CD4-positive, alpha-beta T cell (primary cell): Measurements from ENCODE around the gene IL17F. TPM values are rescaled to one million over a fixed set of nuclear protein-coding genes. Genes with fewer than 3 reads are reported as not detected.
A peak's percentile ranks its signal among the peaks of the same experiment; 100 is the strongest.

Experiments used
- ATAC-seq: fragments of 200-7000 bp; cut with Tn5 transposase; one replicate; pipeline ENCODE4 v1.10.0; 2022; ENCODE audit warnings: mild to moderate bottlenecking; ENCODE audit not compliant: poor library complexity
- CTCF ChIA-PET: fragments of 350-600 bp; sonication (Branson Sonifier 250); formaldehyde crosslinking; loops from one replicate; lab custom pipeline; 2021; ENCODE audit warnings: antibody characterized with exemption, inconsistent platforms; lab: Charles Lee
- POLR2A ChIA-PET: fragments of 350-600 bp; sonication (Branson Sonifier 250); formaldehyde crosslinking; loops from one replicate; lab custom pipeline; 2021; ENCODE audit warnings: antibody characterized with exemption, inconsistent platforms; lab: Charles Lee
- DNase-seq, 14 experiments: peaks; one replicate each; pipeline ENCODE4 v3.0.0-alpha.2; 2013 to 2020; ENCODE audit warnings: mixed read lengths in 2 of 14
- H3K27ac ChIP-seq, 2 donors: one replicate each; pipeline versions ENCODE4 v1.5.1 to v1.7.0; 2013; ENCODE audit warnings: low read length in 2 of 2, low read depth in 1 of 2, mild to moderate bottlenecking in 1 of 2
- H3K27me3 ChIP-seq, 2 experiments: 1 replicate in 1 of 2; 2 replicates in 1 of 2; pipeline versions ENCODE4 v1.6.1 to v1.7.0; 2013; ENCODE audit warnings: low read length in 2 of 2, control low read depth in 1 of 2, mild to moderate bottlenecking in 1 of 2, moderate library complexity in 1 of 2; ENCODE audit not compliant: insufficient read depth in 2 of 2, control insufficient read depth in 1 of 2
- H3K36me3 ChIP-seq: one replicate; pipeline ENCODE4 v1.6.1; 2013; ENCODE audit warnings: low read length, control low read depth; ENCODE audit not compliant: insufficient read depth
- H3K4me1 ChIP-seq: one replicate; pipeline ENCODE4 v1.6.1; 2013; ENCODE audit warnings: low read length, control low read depth; ENCODE audit not compliant: insufficient read depth
- H3K4me3 ChIP-seq: one replicate; pipeline ENCODE4 v1.5.1; 2013; ENCODE audit warnings: mild to moderate bottlenecking, low read length, moderate library complexity
- H3K9me3 ChIP-seq, 2 experiments: 1 replicate in 1 of 2; 2 replicates in 1 of 2; pipeline versions ENCODE4 v1.6.1 to v1.7.0; 2013; ENCODE audit warnings: low read length in 2 of 2, mild to moderate bottlenecking in 2 of 2, control low read depth in 1 of 2, moderate library complexity in 1 of 2; ENCODE audit not compliant: control insufficient read depth in 1 of 2, insufficient read depth in 1 of 2
- H3K27ac Mint-ChIP-seq: one replicate; pipeline ENCODE4 v1.8.0; 2020; ENCODE audit warnings: mixed read lengths
- H3K27me3 Mint-ChIP-seq: one replicate; pipeline ENCODE4 v1.8.0; 2021; ENCODE audit warnings: mixed read lengths
- H3K36me3 Mint-ChIP-seq: one replicate; pipeline ENCODE4 v1.8.0; 2021; ENCODE audit warnings: low read depth, mixed read lengths
- H3K4me1 Mint-ChIP-seq: one replicate; pipeline ENCODE4 v1.8.0; 2021; ENCODE audit warnings: low read depth, mixed read lengths
- H3K4me3 Mint-ChIP-seq: one replicate; pipeline ENCODE4 v1.8.0; 2020; ENCODE audit warnings: mild to moderate bottlenecking, mixed read lengths
- H3K9me3 Mint-ChIP-seq: one replicate; pipeline ENCODE4 v1.8.0; 2020; ENCODE audit warnings: mixed read lengths
- intact Hi-C, 2 experiments: fragments of 100-400 bp; cut with DNase I in 1 of 2; cut with micrococcal nuclease in 1 of 2; formaldehyde crosslinking; loops; one replicate each; pipeline versions ENCODE4 v1.15.1 to v1.9.0; 2023 to 2025; cut with DNase I, micrococcal nuclease
- total RNA-seq, 174 experiments: library from RNA in 2 of 174; stranded (reverse) in 2 of 174; gene quantifications; one replicate each; pipeline ENCODE4 v1.2.3 and lab custom pipeline; 2021 to 2026
- TF ChIP-seq, protein P1 (sequence below): fragments of 200-600 bp; IDR thresholded peaks from one replicate; pipeline ENCODE4 v1.8.0; 2022; ENCODE audit warnings: antibody characterized with exemption, mild to moderate bottlenecking

IL17F gene
- total RNA-seq, 2 experiments from 2014 or later, result not detected

GRCh38 chr6:52284460-52285176 is 40.3 kb upstream of the IL17F start, which contains the start of gene MCM3:
Gene MCM3, minus strand, starts transcription at chr6:52284742. Its CDS starts 68 bp downstream, at chr6:52284674.
- H3K36me3 ChIP-seq, result peaks cover 30% of the 10 kb centered on the region
- Mint-ChIP-seq H3K27ac (peak within 1 kb of the TSS; percentile 34), H3K4me1 (peaks cover 49% of the 10 kb centered on the region), H3K9me3 (no peaks in the 10 kb centered on the region), H3K27me3 (no peaks in the 10 kb centered on the region), H3K4me3 (peak within 1 kb of the TSS; percentile 60), H3K36me3 (peaks cover 37% of the 10 kb centered on the region)
- peak within 1 kb of the TSS; percentile 57 for H3K4me3 ChIP-seq
- ChIA-PET POLR2A (interaction anchor here (0.7 to 4.8 kb wide), 33 partner anchors 9 to 709 kb away, joined by 3 to 110 read pairs (median 6); partner anchors contain the start of genes EFHC1, PAQR8 and TRAM2), CTCF (interaction anchor here (0.8 to 5.9 kb wide), 19 partner anchors 10 to 367 kb away, joined by 3 to 45 read pairs (median 5); partner anchors contain the start of genes PAQR8 and TRAM2)
- H3K27me3 ChIP-seq, result no peaks in the 10 kb centered on the region
- peak within 1 kb of the TSS; percentile 51 to 59 for H3K27ac ChIP-seq
- ATAC-seq, result peak; percentile 92
- H3K9me3 ChIP-seq, result no peaks in the 10 kb centered on the region
- intact Hi-C loops, result loop anchor here (1.0 to 10.0 kb wide), 9 partner anchors 20 to 1260 kb away; partner anchors contain the start of genes EFHC1 (in 1 of the 2), FBXO9 (in 1 of the 2), GCLC (in 1 of the 2) and GSTA4 (in 1 of the 2)
- H3K4me1 ChIP-seq, result peaks cover 29% of the 10 kb centered on the region
- TF ChIP-seq, protein P1, sequence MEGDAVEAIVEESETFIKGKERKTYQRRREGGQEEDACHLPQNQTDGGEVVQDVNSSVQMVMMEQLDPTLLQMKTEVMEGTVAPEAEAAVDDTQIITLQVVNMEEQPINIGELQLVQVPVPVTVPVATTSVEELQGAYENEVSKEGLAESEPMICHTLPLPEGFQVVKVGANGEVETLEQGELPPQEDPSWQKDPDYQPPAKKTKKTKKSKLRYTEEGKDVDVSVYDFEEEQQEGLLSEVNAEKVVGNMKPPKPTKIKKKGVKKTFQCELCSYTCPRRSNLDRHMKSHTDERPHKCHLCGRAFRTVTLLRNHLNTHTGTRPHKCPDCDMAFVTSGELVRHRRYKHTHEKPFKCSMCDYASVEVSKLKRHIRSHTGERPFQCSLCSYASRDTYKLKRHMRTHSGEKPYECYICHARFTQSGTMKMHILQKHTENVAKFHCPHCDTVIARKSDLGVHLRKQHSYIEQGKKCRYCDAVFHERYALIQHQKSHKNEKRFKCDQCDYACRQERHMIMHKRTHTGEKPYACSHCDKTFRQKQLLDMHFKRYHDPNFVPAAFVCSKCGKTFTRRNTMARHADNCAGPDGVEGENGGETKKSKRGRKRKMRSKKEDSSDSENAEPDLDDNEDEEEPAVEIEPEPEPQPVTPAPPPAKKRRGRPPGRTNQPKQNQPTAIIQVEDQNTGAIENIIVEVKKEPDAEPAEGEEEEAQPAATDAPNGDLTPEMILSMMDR, result no peak
- DNase-seq, result peak; percentile 86 to 99 (median 92)

- Histone ChIP-seq H3K36me3 (peaks cover 35% of the 10 kb centered on the region), H3K27me3 (no peaks in the 10 kb centered on the region), H3K4me3 (peak overlapping the region; percentile 57), H3K4me1 (peaks cover 29% of the 10 kb centered on the region), H3K9me3 (no peaks in the 10 kb centered on the region), H3K27ac (peak overlapping the region in 1 of 2 donors; percentile 59)
- no peaks in the 10 kb centered on the region for H3K9me3 Mint-ChIP-seq
- ChIA-PET POLR2A (interaction anchor here (1.0 to 4.8 kb wide), 15 partner anchors 9 to 368 kb away, joined by 3 to 110 read pairs (median 8); partner anchors contain the start of genes EFHC1, PAQR8 and TRAM2), CTCF (interaction anchor here (0.7 to 5.9 kb wide), 12 partner anchors 24 to 145 kb away, joined by 3 to 45 read pairs (median 5); partner anchors contain the start of gene PAQR8)
- no peak overlapping the region for H3K4me3 Mint-ChIP-seq
- H3K27me3 Mint-ChIP-seq, result no peaks in the 10 kb centered on the region
- peaks cover 42% of the 10 kb centered on the region for H3K36me3 Mint-ChIP-seq
- DNase-seq, result peak in 1 of 14 experiments; percentile 16
- TF ChIP-seq, protein P1, result no peak
- intact Hi-C loops, result loop anchor here (1.0 to 10.0 kb wide), 7 partner anchors 21 to 1261 kb away; partner anchors contain the start of genes EFHC1 (in 1 of the 2), FBXO9 (in 1 of the 2), GCLC (in 1 of the 2) and GSTA4 (in 1 of the 2)
- no peak for ATAC-seq
- H3K27ac Mint-ChIP-seq, result peak overlapping the region; percentile 34
- peaks cover 50% of the 10 kb centered on the region for H3K4me1 Mint-ChIP-seq
Observed at GRCh38 chr6:52284131-52284459, 39.8 kb upstream of the IL17F start.

DNA sequence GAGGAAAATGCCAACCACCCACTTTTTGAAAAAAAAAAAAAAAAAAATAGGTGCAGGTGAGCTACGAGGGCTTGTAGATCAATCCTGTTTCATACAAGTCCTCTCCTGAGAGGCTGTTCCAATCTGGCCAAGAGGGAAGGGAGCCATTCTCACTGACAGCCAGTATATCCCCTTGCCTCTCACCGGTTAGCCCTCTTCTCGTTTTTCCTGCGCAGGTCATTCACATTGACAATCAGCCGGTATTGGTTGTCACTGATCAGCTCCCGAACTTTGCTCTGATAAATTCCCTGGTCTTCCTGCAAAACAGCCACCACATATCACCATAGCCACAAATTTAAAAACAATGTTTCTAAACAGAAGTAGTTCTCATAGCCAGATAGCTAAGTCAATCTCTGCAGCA is 38.8 kb upstream of the IL17F start:
- ChIA-PET POLR2A (interaction anchor here (0.6 to 1.2 kb wide), 5 partner anchors 10 to 767 kb away, joined by 3 to 6 read pairs (median 4); partner anchors contain the start of gene PAQR8), CTCF (interaction anchor here (1.1 to 5.9 kb wide), 3 partner anchors 20 to 118 kb away, joined by 3 to 45 read pairs (median 3); no protein-coding TSS in a partner anchor)
- DNase-seq (no peak), ATAC-seq (no peak)
- H3K4me1 Mint-ChIP-seq, result peaks cover 54% of the 10 kb centered on the region
- no peaks in the 10 kb centered on the region for H3K9me3 Mint-ChIP-seq
- H3K36me3 Mint-ChIP-seq, result peaks cover 51% of the 10 kb centered on the region
- H3K36me3 ChIP-seq, result peaks cover 44% of the 10 kb centered on the region
- no peak overlapping the region for H3K4me3 ChIP-seq
- H3K27me3 ChIP-seq, result no peaks in the 10 kb centered on the region
- peak overlapping the region; percentile 60 for H3K4me3 Mint-ChIP-seq
- no peak overlapping the region for H3K27ac ChIP-seq
- H3K9me3 ChIP-seq, result no peaks in the 10 kb centered on the region
- peaks cover 29% of the 10 kb centered on the region for H3K4me1 ChIP-seq
- no peaks in the 10 kb centered on the region for H3K27me3 Mint-ChIP-seq
- TF ChIP-seq, protein P1, result no peak
- intact Hi-C loops, result loop anchor here in 1 of 2 experiments (10.0 kb wide), 2 partner anchors 712 to 1262 kb away; partner anchors contain the start of genes GCLC and GSTA4
- H3K27ac Mint-ChIP-seq, result peak overlapping the region; percentile 4
